Measurements from ENCODE around the gene POU5F1.

DNA sequence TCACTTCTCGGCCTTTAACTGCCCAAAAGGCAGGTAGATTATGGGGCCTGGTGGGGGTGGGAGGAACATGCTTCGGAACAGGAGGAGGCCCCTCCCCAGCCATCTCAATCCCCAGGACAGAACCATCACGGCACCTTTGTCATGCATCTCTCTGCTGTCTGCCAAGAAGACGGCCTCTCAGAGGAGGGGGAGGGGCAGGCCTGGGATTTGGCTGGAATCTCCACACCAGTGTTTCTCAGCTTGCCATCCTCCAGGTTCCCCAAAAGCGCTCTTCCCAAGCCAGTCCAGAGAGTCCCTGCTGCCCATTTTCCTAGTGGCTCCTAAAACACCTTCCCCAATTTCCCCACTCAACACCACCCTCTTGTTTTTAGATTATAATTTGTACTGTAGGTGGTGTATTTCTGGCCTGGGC, 2.5 kb upstream of the POU5F1 start:
- TF ChIP-seq EP300 (IDR thresholded peaks at IDR 0.05) (no peak), POLR2A (IDR thresholded peaks at IDR 0.05) (no peak)
- TF ChIP-seq, protein P1, sequence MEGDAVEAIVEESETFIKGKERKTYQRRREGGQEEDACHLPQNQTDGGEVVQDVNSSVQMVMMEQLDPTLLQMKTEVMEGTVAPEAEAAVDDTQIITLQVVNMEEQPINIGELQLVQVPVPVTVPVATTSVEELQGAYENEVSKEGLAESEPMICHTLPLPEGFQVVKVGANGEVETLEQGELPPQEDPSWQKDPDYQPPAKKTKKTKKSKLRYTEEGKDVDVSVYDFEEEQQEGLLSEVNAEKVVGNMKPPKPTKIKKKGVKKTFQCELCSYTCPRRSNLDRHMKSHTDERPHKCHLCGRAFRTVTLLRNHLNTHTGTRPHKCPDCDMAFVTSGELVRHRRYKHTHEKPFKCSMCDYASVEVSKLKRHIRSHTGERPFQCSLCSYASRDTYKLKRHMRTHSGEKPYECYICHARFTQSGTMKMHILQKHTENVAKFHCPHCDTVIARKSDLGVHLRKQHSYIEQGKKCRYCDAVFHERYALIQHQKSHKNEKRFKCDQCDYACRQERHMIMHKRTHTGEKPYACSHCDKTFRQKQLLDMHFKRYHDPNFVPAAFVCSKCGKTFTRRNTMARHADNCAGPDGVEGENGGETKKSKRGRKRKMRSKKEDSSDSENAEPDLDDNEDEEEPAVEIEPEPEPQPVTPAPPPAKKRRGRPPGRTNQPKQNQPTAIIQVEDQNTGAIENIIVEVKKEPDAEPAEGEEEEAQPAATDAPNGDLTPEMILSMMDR (IDR thresholded peaks at IDR 0.05), result no peak

All from gastroesophageal sphincter (tissue), 3 donors.